Lung (tissue), 12 donors: ENCODE results near the gene DGKA. TPM values are rescaled to one million over a fixed set of nuclear protein-coding genes. Genes with fewer than 3 reads are reported as not detected.
A peak's percentile ranks its signal among the peaks of the same experiment; 100 is the strongest.

Experiments used
- ATAC-seq: fragments of 200-7000 bp; cut with Tn5 transposase; one replicate; pipeline ENCODE4 v1.9.1; 2020; ENCODE audit warnings: moderate number of reproducible peaks; ENCODE audit not compliant: insufficient read depth, low FRiP score
- DNase-seq, 3 donors: peaks; one replicate each; pipeline ENCODE4 v3.0.0-alpha.2; 2013 to 2017
- H3K27ac ChIP-seq, 2 donors: one replicate each; pipeline ENCODE4 v1.5.1; 2013; ENCODE audit warnings: mild to moderate bottlenecking in 2 of 2, moderate library complexity in 2 of 2, control low read depth in 1 of 2, inconsistent platforms in 1 of 2, low read depth in 1 of 2, low read length in 1 of 2
- H3K27me3 ChIP-seq, 3 donors: one replicate each; pipeline ENCODE4 v1.5.1; 2013; ENCODE audit warnings: low read length in 2 of 3; ENCODE audit not compliant: control insufficient read depth in 3 of 3, insufficient read depth in 3 of 3
- H3K36me3 ChIP-seq, 4 donors: one replicate each; pipeline ENCODE4 v1.5.1; 2013; ENCODE audit warnings: low read length in 4 of 4, mild to moderate bottlenecking in 1 of 4, moderate library complexity in 1 of 4; ENCODE audit not compliant: control insufficient read depth in 4 of 4, insufficient read depth in 4 of 4
- H3K4me1 ChIP-seq, 5 donors: one replicate each; pipeline ENCODE4 v1.5.1; 2013; ENCODE audit warnings: low read length in 5 of 5, mild to moderate bottlenecking in 2 of 5, moderate library complexity in 1 of 5; ENCODE audit not compliant: control insufficient read depth in 5 of 5, insufficient read depth in 5 of 5
- H3K4me3 ChIP-seq: one replicate; pipeline ENCODE4 v1.5.1; 2013; ENCODE audit warnings: mild to moderate bottlenecking, control low read depth, moderate library complexity
- H3K9ac ChIP-seq, 2 donors: one replicate each; pipeline ENCODE4 v1.5.1; 2013; ENCODE audit warnings: low read length in 2 of 2, control low read depth in 1 of 2; ENCODE audit not compliant: insufficient read depth in 1 of 2
- H3K9me3 ChIP-seq, 4 donors: one replicate each; pipeline ENCODE4 v1.5.1; 2013; ENCODE audit warnings: low read length in 3 of 4, mild to moderate bottlenecking in 1 of 4, moderate library complexity in 1 of 4; ENCODE audit not compliant: control insufficient read depth in 4 of 4, insufficient read depth in 3 of 4
- CTCF ChIP-seq: IDR thresholded peaks from 2 replicates; pipeline ENCODE4 v1.5.1; 2012; ENCODE audit warnings: mild to moderate bottlenecking; ENCODE audit errors: control extremely low read depth, extremely low read depth
- WGBS, 2 donors: extraction: QIAGEN DNeasy Blood & Tissue Kit; methylation state at CpG; one replicate each; pipeline ENCODE4 v1.1.7; 2013; 5-methylcytosine and 5-hydroxymethylcytosine counted together
- polyA plus RNA-seq, 2 donors: library from polyadenylated mRNA; stranded (reverse); fragments of 200-250 nt; gene quantifications; one replicate each; pipeline ENCODE4 v1.2.1, GENCODE V29; 2013
- total RNA-seq, 2 donors: library from RNA; depleted of rRNA in 1 of 2; stranded (reverse); fragments of >200 nt in 1 of 2; gene quantifications; one replicate each; pipeline ENCODE4 v1.2.1, GENCODE V29; 2014 to 2021
- donor health status: control.
- donor health status: control.
- donor health status: Bipolar disorder and iron deficiency.
- donor health status: healthy.
- donor health status: DM: yes; HTN: yes; CAD: no.

DGKA gene
- total and polyA plus RNA-seq, 4 donors: 19.3 to 41.1 (median 30.8) TPM

- H3K27ac ChIP-seq: peak overlapping the region in 1 of 2 donors; percentile 40
- no peaks in the 10 kb centered on the region for H3K27me3 ChIP-seq
- no peak overlapping the region for H3K4me3 ChIP-seq
- H3K4me1 ChIP-seq: peaks cover 0 to 6% (median 0%) of the 10 kb centered on the region in 5 donors
- ATAC-seq (peak; percentile 93), DNase-seq (peak; percentile 86 to 92 (median 89))
- 16 to 21% methylated on average over 18 of the region's 18 CpGs for WGBS, 2 donors
- H3K36me3 ChIP-seq: peaks cover 0 to 9% (median 1%) of the 10 kb centered on the region in 4 donors
- no peak overlapping the region for H3K9ac ChIP-seq
- TF ChIP-seq CTCF: peak; percentile 86
- no peaks in the 10 kb centered on the region for H3K9me3 ChIP-seq
These were observed 9.2 kb downstream of the DGKA start for GRCh38 chr12:55940065-55940732.

- H3K4me1 ChIP-seq: peaks cover 0 to 6% (median 0%) of the 10 kb centered on the region in 5 donors
These were observed 11.1 kb downstream of the DGKA start for GRCh38 chr12:55942055-55942454.

GRCh38 chr12:55942577-55943136 is 11.7 kb downstream of the DGKA start:
- ATAC-seq: no peak

More at GRCh38 chr12:55942055-55942454, 11.1 kb downstream of the DGKA start:
- TF ChIP-seq CTCF: no peak
- WGBS, 2 donors: 86 to 95% methylated on average over 4 of the region's 4 CpGs
- H3K9ac ChIP-seq: no peak overlapping the region
- peaks cover 0 to 9% (median 1%) of the 10 kb centered on the region in 4 donors for H3K36me3 ChIP-seq
- no peak overlapping the region for H3K27ac ChIP-seq
- no peak overlapping the region for H3K4me3 ChIP-seq
- no peaks in the 10 kb centered on the region for H3K9me3 ChIP-seq
- DNase-seq: no peak
- no peak for ATAC-seq
- no peaks in the 10 kb centered on the region for H3K27me3 ChIP-seq

More at GRCh38 chr12:55942577-55943136, 11.7 kb downstream of the DGKA start:
- DNase-seq: no peak
- H3K9me3 ChIP-seq: no peaks in the 10 kb centered on the region
- no peak overlapping the region for H3K4me3 ChIP-seq
- peaks cover 0 to 6% (median 0%) of the 10 kb centered on the region in 5 donors for H3K4me1 ChIP-seq
- peaks cover 0 to 9% (median 1%) of the 10 kb centered on the region in 4 donors for H3K36me3 ChIP-seq
- H3K27ac ChIP-seq: no peak overlapping the region
- H3K27me3 ChIP-seq: no peaks in the 10 kb centered on the region
- WGBS, 2 donors: 97% methylated on average over 1 of the region's 1 CpG
- no peak overlapping the region for H3K9ac ChIP-seq
- no peak for TF ChIP-seq CTCF
